ENCODE data around the gene MCC.

GRCh38 chr5:113280541-113280940, 207.7 kb downstream of the MCC start:
- TF ChIP-seq CTCF (conservative IDR thresholded peaks at IDR 0.05; ENCODE audit: low read length) (no peak), EZH2phosphoT487 (IDR thresholded peaks at IDR 0.05; ENCODE audit: borderline replicate concordance, low read depth, low read length) (no peak)
